GM19193 (cell line): Measurements from ENCODE around the gene PMVK.
A peak's percentile ranks its signal among the peaks of the same experiment; 100 is the strongest.

Source experiments
- POLR2A ChIP-seq: IDR thresholded peaks from 4 replicates; pipeline ENCODE4 v1.6.1; 2011; ENCODE audit not compliant: insufficient read depth, insufficient read length; ENCODE audit errors: extremely low read depth

PMVK gene

GRCh38 chr1:154970631-154971340, 34.3 kb upstream of the PMVK start, which contains the start of gene SHC1:
TSS of gene SHC1 (minus strand) at chr1:154970747. CDS start at chr1:154970526, 221 bp downstream.
- peak; percentile 42 for TF ChIP-seq POLR2A

DNA sequence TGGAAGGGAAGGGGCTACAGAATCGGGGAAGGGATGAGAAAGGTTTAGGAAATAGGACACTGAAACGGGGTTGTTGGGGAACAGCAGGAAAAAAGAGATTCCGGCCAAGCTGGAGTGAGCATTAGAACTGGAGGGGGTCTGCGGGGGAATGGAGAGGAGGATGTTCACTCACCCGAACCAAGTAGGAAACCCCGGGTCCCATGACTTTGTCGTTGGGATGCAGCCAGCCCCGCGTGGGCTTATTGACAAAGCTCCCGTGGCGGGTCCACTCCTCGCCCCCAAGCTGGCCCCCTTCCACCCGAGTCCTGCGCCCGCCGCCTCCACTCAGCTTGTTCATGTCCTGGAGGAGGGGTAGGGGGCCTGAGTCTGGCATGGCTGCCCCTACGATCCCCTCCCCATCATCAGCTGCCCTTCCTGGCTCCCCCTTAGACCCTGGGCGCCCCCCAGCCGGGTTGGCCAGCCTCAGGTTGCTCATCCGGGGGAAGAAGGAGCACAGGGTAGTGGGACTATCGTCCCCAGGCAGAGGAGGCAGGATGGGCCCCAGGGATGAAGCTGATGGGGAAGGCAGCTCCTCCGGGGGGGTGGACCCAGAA, 33.4 kb upstream of the PMVK start:
- TF ChIP-seq POLR2A: no peak

DNA sequence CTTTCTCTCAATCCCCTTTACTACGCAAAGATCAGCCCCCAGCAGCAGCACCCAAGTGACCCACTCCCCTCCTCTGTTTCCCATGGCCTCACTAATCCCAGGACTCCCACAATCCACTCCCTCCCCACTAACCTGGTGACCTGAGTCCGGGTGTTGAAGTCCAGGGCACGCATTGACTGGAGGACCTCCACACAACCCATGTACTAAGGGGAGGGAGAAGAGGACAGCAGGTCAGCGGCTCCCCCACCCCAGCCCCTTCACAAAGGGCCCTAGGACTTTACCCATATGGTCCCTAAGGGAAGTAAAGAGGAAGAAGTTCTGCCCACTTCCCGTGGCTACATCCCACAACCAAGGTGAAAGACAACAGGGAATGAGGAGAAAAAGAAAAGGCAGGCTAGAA, 32.7 kb upstream of the PMVK start:
- TF ChIP-seq POLR2A: no peak

GRCh38 chr1:154968731-154969130, 32.2 kb upstream of the PMVK start:
- TF ChIP-seq POLR2A: no peak

GRCh38 chr1:154967331-154967950, 30.9 kb upstream of the PMVK start:
- no peak for TF ChIP-seq POLR2A

DNA sequence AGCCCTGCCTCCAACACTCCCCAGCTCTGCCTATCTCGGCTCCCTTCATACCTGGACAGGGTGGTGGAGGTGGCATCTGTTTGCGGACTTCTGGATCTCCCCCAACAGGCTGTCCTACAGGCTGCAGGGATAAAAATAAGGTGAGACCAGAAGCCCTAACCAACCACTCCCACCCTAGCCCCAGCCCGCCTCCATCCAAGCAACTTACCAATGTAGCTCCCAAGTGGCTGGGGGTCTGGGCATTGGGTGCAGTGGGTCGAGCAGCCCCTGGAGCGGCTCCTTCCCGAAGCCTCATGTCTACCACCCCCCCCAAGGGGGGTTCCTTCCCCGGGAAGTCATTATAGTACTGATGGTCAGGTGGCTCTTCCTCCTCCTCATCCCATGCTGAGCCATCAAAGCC, 29.6 kb upstream of the PMVK start:
- no peak for TF ChIP-seq POLR2A

GRCh38 chr1:154964359-154964758, 27.8 kb upstream of the PMVK start:
- TF ChIP-seq POLR2A: no peak

DNA sequence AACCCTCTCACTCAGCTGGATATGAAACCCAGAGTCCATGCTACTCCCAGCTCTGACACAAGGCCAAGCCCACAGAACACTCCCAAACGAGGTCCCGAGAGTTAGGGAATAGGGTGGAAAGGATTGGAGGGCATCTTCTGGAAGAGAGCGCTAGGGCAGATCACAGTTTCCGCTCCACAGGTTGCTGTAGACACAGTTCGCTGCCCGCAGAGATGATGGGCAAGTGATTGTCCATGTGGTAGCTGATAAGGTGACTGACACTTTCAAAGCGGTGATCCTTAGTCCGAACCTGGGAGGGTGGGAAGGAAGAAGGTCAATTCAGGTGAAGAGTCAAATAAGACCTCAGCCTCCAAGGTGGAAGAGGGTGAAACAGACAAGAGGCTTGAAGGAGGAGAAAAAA, 27.1 kb upstream of the PMVK start:
- TF ChIP-seq POLR2A: no peak

- no peak for TF ChIP-seq POLR2A
These were observed 26.3 kb upstream of the PMVK start for GRCh38 chr1:154962795-154963330.

- no peak for TF ChIP-seq POLR2A
These were observed 25.7 kb upstream of the PMVK start for GRCh38 chr1:154962156-154962749.

DNA sequence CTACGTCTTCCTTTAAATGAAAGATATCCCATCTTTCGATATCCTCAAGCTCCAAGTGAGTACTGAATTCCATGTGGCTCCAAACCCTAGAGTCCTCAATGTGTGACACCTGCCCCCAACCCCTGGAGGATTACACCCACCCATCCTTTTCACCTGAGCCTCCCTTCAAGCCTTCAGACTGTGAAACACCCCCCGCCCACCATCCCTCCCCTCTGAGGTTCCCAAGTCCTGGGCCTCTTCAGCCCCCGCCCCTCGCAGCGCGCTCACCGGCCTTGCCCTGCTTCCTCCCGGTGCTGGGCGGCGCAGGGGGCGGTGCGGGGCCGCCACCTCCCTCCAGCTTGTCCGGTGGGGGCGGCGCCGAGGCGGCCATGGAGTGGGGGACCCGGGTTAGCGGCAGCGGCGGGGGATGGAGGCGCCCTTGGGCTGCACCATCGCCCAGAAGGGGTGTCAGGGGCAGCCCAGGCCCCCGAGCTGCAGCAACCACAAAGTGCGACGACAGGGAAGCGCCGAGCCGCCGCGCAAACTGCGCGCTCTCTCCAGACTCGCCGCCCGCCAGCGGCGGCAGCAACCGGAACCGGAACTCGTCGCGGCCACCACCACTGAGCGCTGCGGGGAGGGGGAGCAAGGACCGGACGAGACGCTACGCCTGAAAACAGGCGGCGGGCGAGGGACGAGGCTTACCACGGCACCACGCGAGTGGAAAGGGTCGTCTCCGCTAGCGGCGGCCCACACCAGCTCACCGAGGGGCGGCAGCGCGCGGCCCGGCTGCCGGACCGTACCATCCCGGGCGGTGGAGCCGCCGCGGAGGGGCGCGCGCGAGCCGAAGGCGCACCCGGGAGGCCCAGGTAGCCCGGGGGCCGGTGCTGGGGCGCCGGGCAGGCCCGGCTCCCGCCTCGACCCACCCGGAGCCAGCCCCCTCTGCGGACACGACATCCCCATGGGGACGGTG, 25.0 kb upstream of the PMVK start, which contains the start of gene PYGO2:
PYGO2 (minus strand) TSS at position 576 of the 949 bp plus-strand sequence; CDS start at position 370, 206 bp downstream.
- peak; percentile 93 for TF ChIP-seq POLR2A

DNA sequence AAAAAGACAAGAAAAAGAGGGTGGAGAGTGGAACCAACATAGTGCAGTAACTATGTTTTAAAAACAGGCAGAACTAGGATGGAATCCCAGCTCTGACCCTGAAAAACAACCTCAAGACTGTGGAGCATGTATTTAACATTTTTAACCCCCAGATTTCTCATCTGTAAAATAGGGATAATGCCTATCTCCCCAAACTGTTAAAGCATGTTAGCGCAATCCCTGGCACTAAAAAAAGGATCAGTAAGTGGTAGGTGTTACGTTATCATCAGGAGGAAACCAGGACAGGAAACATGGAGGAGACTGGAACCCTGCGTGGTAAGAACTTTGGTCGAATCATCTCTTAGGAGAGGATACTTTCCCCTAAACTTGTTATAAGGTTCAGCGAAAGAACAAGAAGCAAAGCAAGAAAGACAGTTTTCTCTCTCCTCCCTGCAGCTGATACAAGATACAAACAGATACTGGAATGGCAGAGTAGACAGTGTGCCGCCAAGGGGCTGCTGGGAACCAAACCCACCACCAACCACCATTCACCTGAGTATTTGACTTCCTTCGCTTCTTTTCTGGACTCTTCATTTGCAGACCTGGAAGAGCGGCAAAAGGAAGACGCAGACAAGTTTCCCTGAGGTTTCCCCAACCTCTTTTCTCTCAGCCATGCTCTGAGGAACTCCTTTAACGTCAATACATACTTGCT, 24.1 kb upstream of the PMVK start:
- TF ChIP-seq POLR2A: no peak

- TF ChIP-seq POLR2A: no peak
These were observed 22.9 kb upstream of the PMVK start for GRCh38 chr1:154959426-154959780.
